ENCODE results near the gene SPC25.
"Not testable (repeated sequence)": the region's sequence is repeated elsewhere in the genome, so short reads cannot be mapped to it uniquely, and the experiment has no call there.

Gene SPC25

DNA sequence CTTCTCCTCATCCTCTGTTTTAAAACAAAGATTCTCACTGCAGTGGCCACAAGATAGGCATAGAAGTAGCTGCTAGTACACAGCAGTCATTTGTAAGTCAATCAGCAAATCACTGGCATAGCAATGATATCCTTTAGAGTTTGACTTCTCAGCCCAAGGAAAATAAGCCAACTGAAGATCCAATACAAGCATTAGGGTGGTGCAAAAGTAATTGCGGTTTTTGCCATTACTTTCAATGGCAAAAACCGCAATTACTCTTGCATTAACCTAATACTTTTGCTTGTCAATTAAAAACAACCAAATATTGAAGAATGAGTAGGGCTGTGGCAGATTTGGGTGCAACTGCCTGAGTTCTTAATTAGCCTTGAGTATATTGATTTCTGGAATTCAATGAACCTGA is 13.7 kb upstream of the SPC25 start:
- DNase-seq (ENCODE audit: low spot score), result no peak

DNA sequence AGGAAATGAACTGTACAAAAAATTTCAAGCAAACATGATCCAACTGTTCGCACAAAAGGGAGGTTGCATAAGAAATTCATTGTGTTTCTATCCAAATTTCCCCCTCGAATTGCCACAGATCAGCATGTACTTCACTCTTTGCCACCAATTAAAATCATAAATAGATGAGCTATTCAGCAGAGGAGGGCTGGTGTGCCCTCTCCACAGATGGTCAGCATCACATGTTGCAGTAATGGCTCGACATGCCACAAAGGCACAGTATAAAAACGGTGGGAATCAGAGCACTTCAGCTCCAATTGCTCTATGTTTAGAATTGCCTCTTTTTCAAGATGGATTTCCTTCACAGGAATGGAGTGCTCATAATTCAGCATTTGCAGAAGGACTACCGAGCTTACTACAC is 10.8 kb upstream of the SPC25 start, which contains the start of gene G6PC2:
Gene G6PC2 (plus strand): TSS at position 289 of the 400 bp plus-strand sequence. CDS start 41 bp downstream, at position 330.
- DNase-seq (ENCODE audit: low spot score), result no peak

DNA sequence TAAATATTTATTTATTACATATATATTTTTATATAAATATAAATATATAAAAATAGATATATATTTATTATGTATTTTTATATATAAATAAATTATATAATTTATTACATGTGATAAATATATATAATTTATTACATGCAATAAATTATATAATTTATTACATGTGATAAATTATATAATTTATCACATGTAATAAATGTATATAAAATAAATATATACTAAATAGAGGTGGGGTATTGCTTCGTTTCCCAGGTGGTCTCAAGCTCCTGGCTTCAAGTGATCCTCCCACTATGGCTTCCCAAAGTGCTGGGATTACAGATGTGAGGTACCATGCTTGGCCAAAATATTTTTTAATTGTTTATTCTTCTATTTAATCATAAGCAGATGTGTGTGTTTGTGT is 7.2 kb upstream of the SPC25 start:
- no peak for DNase-seq (ENCODE audit: low spot score)

DNA sequence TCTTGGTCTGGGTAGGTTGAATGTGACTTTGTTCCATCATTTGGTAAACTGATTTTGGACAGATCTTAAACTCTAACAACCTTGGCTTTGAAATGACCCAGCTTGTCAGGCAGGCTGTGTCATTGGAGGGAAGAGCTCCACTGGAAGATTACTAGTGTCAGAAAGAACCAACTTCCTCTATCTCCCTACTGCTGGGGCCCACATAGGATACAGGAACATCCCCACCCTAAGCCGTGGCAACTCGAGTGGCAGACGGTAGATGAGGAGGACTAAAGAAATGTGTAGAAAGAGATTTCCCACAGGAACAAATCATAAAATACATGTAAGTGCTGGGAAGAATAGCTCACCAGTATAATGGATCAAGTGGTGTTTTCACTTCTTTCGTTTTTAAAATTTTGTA is 6.6 kb upstream of the SPC25 start:
- no peak for DNase-seq (ENCODE audit: low spot score)

- DNase-seq (ENCODE audit: low spot score), result no peak
Observed at GRCh38 chr2:168895771-168896170, 5.5 kb upstream of the SPC25 start.

DNA sequence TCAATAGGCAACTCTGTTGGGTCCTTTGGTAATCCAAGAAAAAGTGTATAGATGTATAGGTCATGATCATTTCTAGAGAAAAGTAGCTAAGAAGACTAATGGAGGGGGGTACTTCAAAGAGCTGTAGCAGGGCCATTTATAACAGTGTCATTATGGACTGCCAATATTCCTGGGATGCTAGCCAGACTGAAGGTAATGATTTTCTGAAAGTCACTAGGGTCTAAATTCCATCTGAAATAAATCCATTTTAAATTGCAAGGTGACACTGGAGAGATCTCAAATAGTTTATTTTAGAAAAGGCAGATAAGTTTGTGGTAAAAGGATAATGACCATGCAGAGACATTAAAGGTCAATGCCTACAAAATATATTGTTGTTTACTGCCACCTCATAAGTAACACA is 4.5 kb upstream of the SPC25 start:
- no peak for DNase-seq (ENCODE audit: low spot score)

- no peak for DNase-seq (ENCODE audit: low spot score)
Observed at GRCh38 chr2:168894101-168894500, 3.9 kb upstream of the SPC25 start.

DNA sequence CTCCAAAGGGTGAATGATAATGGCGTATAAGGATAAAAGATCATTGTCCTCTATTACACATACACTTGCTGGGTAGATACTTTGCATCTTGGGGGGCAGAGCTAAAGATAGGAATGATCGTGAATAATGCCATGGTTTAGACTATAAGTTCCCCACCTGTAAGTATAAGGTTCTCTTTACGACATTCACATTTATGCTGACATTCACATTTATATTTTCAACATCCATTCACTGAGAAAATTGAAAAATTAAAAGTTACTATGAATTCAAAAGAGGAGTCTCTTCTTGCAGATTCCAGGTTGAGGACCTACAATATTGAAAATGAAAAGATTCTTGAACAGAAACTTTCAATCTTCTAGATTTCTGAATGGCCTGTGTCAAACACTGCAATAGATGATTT is 2.1 kb upstream of the SPC25 start:
- no peak for DNase-seq (ENCODE audit: low spot score)

GRCh38 chr2:168889635-168890005 is 610 bp downstream of the SPC25 start:
- no peak for DNase-seq (ENCODE audit: low spot score)

DNA sequence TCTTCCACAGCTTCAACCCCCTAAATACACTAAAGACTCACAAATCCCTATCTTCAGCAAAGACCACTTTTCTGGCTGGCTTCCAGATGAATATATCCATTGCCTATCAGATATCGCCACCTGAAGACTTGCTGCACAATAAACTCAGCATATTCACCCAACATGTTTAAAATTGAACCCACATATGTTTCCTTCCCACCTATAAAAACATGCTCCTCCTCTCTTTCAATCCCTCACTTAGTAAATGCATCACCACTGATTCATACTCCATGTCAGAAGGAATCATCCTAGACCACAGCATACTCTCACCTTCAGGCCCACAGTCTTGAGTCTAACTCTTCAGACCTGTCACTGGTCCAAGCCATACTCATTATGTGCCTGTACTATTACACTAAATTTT is 5.3 kb downstream of the SPC25 start:
- no peak for DNase-seq (ENCODE audit: low spot score)

GRCh38 chr2:168882163-168882562 is 8.1 kb downstream of the SPC25 start:
- DNase-seq (ENCODE audit: low spot score), result not testable (repeated sequence)

DNA sequence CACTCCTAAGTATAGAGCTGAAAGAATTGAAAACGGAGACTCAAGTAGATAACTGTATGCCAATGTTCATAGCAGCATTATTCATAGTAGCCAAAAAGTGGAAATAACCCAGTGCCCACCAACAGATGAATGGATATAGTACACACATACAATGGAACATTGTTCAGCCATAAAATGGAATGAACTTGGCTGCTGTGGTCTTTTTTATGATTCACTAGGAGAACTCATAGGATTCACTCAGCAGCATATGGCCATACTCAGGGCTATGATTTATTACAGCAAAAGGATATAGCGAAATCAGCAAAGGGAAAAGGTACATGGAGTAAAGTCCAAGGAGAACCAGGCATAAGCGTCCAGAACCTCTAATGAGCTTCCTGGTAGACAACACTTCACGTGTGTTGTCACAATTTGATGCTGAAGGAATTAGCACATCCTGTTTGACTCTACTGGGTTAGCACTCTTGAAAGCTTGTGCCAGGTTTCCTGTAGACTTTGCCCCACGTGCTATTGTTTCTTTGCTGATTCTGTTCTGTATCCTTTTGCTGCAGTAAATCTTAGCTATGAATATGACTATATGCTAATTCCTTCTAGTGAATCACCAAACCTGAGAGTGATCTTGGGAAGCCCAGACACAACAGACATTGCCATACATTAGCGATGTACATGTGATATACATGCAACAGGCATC is 15.7 kb downstream of the SPC25 start:
- no peak for DNase-seq (ENCODE audit: low spot score)

- not testable (repeated sequence) for DNase-seq (ENCODE audit: low spot score)
Observed at GRCh38 chr2:168870824-168871223, 19.4 kb downstream of the SPC25 start.

GRCh38 chr2:168870369-168870768 is 19.9 kb downstream of the SPC25 start:
- not testable (repeated sequence) for DNase-seq (ENCODE audit: low spot score)

DNA sequence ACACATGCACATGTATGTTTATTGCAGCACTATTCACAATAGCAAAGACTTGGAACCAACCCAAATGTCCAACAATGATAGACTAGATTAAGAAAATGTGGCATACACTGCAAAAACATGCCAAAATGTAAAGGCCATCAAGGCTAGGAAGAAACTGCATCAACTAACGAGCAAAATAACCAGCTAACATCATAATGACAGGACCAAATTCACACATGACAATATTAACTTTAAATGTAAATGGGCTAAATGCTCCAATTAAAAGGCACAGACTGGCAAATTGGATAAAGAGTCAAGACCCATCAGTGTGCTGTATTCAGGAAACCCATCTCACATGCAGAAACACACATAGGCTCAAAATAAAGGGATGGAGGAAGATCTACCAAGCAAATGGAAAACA is 23.1 kb downstream of the SPC25 start:
- DNase-seq (ENCODE audit: low spot score), result not testable (repeated sequence)

GRCh38 chr2:168858146-168858545 is 32.1 kb downstream of the SPC25 start:
- DNase-seq (ENCODE audit: low spot score), result no peak

- no peak for DNase-seq (ENCODE audit: low spot score)
Observed at GRCh38 chr2:168855601-168856000, 34.6 kb downstream of the SPC25 start.

- no peak for DNase-seq (ENCODE audit: low spot score)
Observed at GRCh38 chr2:168854651-168855050, 35.6 kb downstream of the SPC25 start.

DNA sequence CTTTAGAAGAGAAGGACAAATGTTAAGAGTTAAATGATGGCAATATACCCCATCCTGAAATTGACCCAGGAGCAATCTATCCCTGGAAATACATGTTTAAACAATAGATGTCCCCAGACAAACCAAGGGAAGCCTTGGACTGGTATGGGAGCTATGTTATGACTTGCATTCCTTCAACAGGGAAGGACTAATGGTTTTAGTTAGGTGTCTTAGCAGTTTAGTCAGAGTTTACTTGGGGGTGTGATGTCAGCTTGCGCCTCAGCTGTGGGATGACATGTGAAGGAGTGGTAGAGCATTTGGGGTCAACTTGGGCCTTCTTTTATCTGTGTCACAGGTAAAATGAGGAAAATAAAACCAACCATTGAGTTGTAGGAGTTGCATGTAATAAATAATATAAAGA is 36.8 kb downstream of the SPC25 start:
- DNase-seq (ENCODE audit: low spot score), result no peak

GRCh38 chr2:168852481-168852880 is 37.7 kb downstream of the SPC25 start:
- DNase-seq (ENCODE audit: low spot score), result no peak

DNA sequence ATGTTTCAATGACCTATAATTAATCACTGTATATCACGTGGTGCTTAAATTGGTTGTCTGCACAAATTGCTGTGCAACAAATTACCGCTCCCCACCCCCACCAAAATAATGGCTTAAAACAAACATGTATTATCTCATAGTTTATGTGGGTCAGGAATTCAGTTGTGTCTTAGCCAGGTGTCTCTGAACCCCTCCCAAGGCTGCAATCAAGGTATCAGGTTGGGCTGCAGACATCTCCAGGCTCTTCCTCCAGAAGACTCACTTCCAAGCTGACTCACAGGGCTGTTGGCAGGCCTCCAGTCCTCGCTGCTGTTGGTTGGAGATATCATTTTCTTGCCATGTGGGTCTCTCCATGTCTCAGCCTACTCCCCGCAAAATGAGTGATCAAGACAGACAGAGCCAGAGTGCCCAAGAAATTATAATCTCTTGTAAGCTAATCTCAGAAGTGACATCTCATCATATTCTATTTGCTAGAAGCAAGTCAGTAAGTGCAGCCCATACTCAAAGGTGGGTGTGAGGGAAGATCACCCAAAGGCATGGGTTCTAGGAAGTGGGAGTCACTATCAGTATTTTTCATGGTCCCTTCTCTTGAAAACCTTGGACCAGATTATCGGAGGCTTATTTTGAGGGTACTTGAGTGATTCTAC is 38.4 kb downstream of the SPC25 start:
- no peak for DNase-seq (ENCODE audit: low spot score)

DNA sequence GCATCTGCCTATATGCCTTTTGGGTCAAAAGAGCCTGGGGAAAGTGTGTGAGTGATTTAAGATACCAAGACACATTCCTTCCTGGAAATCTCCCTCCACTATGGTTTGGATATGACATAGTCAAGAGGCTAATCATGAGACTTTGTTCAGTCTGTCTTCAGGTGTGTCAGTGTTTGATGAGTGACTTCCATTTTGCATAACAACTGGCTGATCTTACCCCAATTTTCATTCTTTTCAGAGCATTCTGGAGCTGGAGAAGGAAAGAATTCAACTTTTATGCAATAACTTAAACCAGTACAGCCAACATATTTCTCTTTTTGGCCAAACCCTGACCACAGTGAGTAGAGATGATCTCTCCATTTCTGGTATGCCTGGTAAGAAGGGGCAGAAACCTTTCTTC is 39.4 kb downstream of the SPC25 start:
- no peak for DNase-seq (ENCODE audit: low spot score)

GRCh38 chr2:168849610-168850009 is 40.6 kb downstream of the SPC25 start:
- DNase-seq (ENCODE audit: low spot score), result no peak

- DNase-seq (ENCODE audit: low spot score), result no peak
Observed at GRCh38 chr2:168848225-168848624, 42.0 kb downstream of the SPC25 start.
